Measurements from ENCODE around the gene C15orf62. TPM values are rescaled to one million over a fixed set of nuclear protein-coding genes. Genes with fewer than 3 reads are reported as not detected.
A peak's percentile ranks its signal among the peaks of the same experiment; 100 is the strongest.

The C15orf62 gene
- total RNA-seq, 1 experiment from 2014 or later, result not detected

GRCh38 chr15:40782609-40783227, 12.9 kb downstream of the C15orf62 start:
- no peak for DNase-seq (ENCODE audit: low read depth)

- DNase-seq (ENCODE audit: low read depth), result no peak
These were observed 15.4 kb downstream of the C15orf62 start for GRCh38 chr15:40785164-40785563.

GRCh38 chr15:40785814-40786213, 16.0 kb downstream of the C15orf62 start:
- DNase-seq (ENCODE audit: low read depth), result no peak

GRCh38 chr15:40787344-40787841, 17.6 kb downstream of the C15orf62 start:
- peak; percentile 90 for DNase-seq (ENCODE audit: low read depth)

GRCh38 chr15:40787991-40788390, 18.2 kb downstream of the C15orf62 start:
- DNase-seq (ENCODE audit: low read depth), result no peak

- DNase-seq (ENCODE audit: low read depth), result no peak
These were observed 19.3 kb downstream of the C15orf62 start for GRCh38 chr15:40789119-40789518.

- no peak for DNase-seq (ENCODE audit: low read depth)
These were observed 20.2 kb downstream of the C15orf62 start for GRCh38 chr15:40789999-40790398.

- peak; percentile 56 for DNase-seq (ENCODE audit: low read depth)
These were observed 20.9 kb downstream of the C15orf62 start for GRCh38 chr15:40790718-40791117.

- no peak for DNase-seq (ENCODE audit: low read depth)
These were observed 22.6 kb downstream of the C15orf62 start for GRCh38 chr15:40792394-40792793.

GRCh38 chr15:40793216-40793989, 23.6 kb downstream of the C15orf62 start:
- peak; percentile 93 for DNase-seq (ENCODE audit: low read depth)

- DNase-seq (ENCODE audit: low read depth), result no peak
These were observed 26.3 kb downstream of the C15orf62 start for GRCh38 chr15:40796041-40796440.

- DNase-seq (ENCODE audit: low read depth), result no peak
These were observed 26.7 kb downstream of the C15orf62 start for GRCh38 chr15:40796512-40796911.

GRCh38 chr15:40799523-40799922, 29.7 kb downstream of the C15orf62 start:
- no peak for DNase-seq (ENCODE audit: low read depth)

GRCh38 chr15:40803076-40803475, 33.3 kb downstream of the C15orf62 start:
- no peak for DNase-seq (ENCODE audit: low read depth)

- no peak for DNase-seq (ENCODE audit: low read depth)
These were observed 33.9 kb downstream of the C15orf62 start for GRCh38 chr15:40803688-40804087.

- no peak for DNase-seq (ENCODE audit: low read depth)
These were observed 36.9 kb downstream of the C15orf62 start for GRCh38 chr15:40806672-40807027.

GRCh38 chr15:40807028-40807887, 37.5 kb downstream of the C15orf62 start, which contains the start of the genes DNAJC17 and ZFYVE19:
TSS of gene DNAJC17 (minus strand) at chr15:40807473. CDS start at chr15:40807446, 27 bp downstream.
TSS of gene ZFYVE19 (plus strand) at chr15:40807089. CDS start at chr15:40807590, 501 bp downstream.
- peak; percentile 99 for DNase-seq (ENCODE audit: low read depth)

GRCh38 chr15:40807888-40808461, 38.2 kb downstream of the C15orf62 start:
- no peak for DNase-seq (ENCODE audit: low read depth)

- DNase-seq (ENCODE audit: low read depth), result no peak
These were observed 39.2 kb downstream of the C15orf62 start for GRCh38 chr15:40808861-40809450.

GRCh38 chr15:40812721-40813425, 43.1 kb downstream of the C15orf62 start:
- no peak for DNase-seq (ENCODE audit: low read depth)
